Esophagus muscularis mucosa (tissue), 3 donors: Measurements from ENCODE around the gene COLQ.

ENCODE experiments used
- CTCF ChIP-seq, 3 experiments: fragments of 200-600 bp in 2 of 3; fragments of 450-650 bp in 1 of 3; sonication (generic) in 2 of 3; IDR thresholded peaks; one replicate each; pipeline ENCODE4 v1.5.1; 2017 to 2019; ENCODE audit warnings: antibody characterized with exemption in 3 of 3, mild to moderate bottlenecking in 2 of 3, moderate library complexity in 1 of 3
- POLR2A ChIP-seq: fragments of 450-650 bp; IDR thresholded peaks from one replicate; pipeline ENCODE4 v1.6.1; 2017; ENCODE audit warnings: antibody characterized with exemption, moderate library complexity, mild to moderate bottlenecking, low read depth
- POLR2AphosphoS5 ChIP-seq, 2 donors: sonication (generic); formaldehyde crosslinking; IDR thresholded peaks; one replicate each; pipeline ENCODE4 v1.6.1; 2017; ENCODE audit warnings: antibody characterized with exemption in 2 of 2

- TF ChIP-seq CTCF (IDR thresholded peaks at IDR 0.05) (no peak), POLR2A (no peak), POLR2AphosphoS5 (IDR thresholded peaks at IDR 0.05) (no peak)
Measured at GRCh38 chr3:15497964-15498363, 23.5 kb downstream of the COLQ start.
